HFF-Myc (cell line): ENCODE data around the gene GDPD3.

Experiments
- DNase-seq: peaks from one replicate; pipeline ENCODE4 v3.0.0-alpha.2; 2011; ENCODE audit warnings: low read depth; ENCODE audit errors: extremely low read depth
- H3K4me3 ChIP-seq: replicated peaks from 2 replicates; pipeline ENCODE4 v1.5.1; 2011; ENCODE audit warnings: low read depth, mild to moderate bottlenecking, control low read depth, low read length
- CTCF ChIP-seq: IDR thresholded peaks from 2 replicates; pipeline ENCODE4 v1.5.1; 2012; ENCODE audit warnings: mild to moderate bottlenecking, low read depth, low read length, control low read depth; ENCODE audit errors: missing control alignments

GDPD3 gene

GRCh38 chr16:30090610-30091331 is 22.6 kb downstream of the GDPD3 start:
- DNase-seq: no peak
- no peak for TF ChIP-seq CTCF
- H3K4me3 ChIP-seq: no peak overlapping the region

DNA sequence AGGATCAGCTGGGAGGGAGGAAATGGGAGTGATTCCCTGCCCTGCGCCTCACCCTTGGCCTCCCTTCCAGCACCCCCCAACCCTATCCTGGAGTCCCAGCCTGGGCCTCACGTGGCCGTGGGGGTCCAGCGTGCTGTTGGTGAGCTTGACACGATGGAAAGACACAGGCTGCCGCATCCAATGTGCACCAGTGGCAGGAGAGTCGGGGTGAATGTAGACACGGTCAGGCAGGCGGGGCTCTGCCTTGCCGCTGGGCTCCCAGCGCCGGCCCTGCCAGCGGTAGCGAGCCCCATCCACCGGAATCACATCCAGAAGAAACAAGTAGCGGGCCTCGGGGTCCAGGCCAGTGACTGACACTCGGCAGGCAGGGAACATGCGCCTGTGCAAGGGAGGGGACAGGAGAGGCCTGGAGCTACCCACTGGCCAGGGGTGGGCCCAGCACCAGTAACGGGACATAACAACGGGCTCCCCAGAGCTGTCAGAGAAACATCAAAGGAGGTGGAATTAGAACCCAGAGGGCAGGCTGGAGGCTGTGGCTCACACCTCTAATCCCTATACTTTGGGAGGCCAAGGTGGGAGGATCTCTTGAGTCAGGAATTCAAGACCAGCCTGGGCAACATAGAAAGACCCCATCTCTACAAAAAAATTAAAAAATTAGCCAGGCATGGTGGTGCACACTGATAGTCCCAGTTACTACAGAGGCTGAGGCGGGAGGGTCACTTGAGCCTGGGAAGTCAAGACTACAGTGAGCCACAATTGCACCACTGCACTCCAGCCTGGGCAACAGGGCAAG is 24.3 kb downstream of the GDPD3 start:
- no peak for TF ChIP-seq CTCF
- no peak overlapping the region for H3K4me3 ChIP-seq
- DNase-seq: no peak

DNA sequence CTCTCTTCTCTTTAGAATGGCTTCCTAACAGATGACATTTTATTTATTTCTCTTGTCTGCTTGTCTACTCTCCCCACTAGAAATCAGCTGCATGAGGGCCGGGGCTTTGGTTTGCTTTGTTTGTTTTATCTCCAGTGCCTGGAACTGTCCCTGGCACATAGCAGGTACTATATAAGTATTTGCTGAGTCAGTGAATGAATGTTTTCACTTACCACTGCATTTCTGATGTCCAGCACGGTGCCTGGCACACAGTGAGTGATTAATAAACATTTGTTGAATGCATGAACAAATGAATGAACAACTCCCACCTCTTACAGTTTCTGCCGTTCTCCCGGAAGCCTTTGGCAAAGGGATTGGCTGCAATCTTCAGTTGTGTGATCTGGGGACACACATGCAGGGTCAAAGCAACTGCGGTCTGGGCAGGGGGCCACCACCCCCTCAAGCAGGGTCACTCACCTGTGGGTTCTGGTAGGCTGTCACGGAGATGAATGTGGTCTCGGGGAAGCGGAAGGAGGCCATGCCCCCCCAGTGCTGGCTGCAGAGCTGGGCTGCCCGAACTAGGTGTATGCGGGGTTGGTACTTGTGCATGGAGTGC is 25.0 kb downstream of the GDPD3 start:
- no peak for DNase-seq
- H3K4me3 ChIP-seq: no peak overlapping the region
- TF ChIP-seq CTCF: no peak

DNA sequence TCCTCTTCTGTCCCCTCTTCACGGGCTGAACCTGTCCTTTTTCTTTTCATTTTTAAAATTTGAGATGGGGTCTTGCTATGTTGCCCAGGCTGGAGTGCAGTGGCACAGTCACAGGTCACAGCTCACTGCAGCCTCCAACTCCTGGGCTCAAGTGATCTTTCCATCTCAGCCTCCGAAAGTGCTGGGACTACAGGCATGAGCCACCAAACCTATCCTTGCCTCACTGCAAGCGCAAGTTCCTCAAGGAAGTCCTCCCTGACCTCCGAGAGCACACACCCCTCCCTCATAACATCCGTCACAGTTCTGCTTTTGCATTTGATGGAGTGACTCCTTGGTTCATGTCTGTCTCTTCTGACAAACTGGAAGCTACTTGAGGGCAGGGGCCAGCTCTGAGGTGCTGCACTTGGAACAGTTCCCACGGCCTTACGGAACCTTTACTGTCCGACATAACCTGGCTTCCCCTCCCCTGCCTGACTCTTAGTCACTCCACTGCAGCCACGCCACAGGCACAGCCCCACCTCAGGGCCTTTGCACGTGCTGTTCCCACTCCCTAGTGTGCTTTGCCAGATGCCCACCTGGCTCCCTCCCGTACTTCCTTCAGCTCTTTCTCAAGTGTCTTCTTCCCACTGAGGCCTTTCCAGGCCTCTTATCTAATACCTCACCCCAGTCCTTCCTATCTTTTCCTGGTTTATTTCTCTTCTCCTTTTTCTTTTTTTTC is 26.0 kb downstream of the GDPD3 start:
- TF ChIP-seq CTCF: no peak
- no peak for DNase-seq
- H3K4me3 ChIP-seq: no peak overlapping the region

- H3K4me3 ChIP-seq: no peak overlapping the region
- no peak for DNase-seq
- TF ChIP-seq CTCF: no peak
Observed at GRCh38 chr16:30086291-30087140, 26.8 kb downstream of the GDPD3 start.

- no peak for DNase-seq
- TF ChIP-seq CTCF: no peak
- no peak overlapping the region for H3K4me3 ChIP-seq
Observed at GRCh38 chr16:30085820-30086219, 27.5 kb downstream of the GDPD3 start.
